WTC11 (cell line): ENCODE data around the gene PLCXD1. TPM values are rescaled to one million over a fixed set of nuclear protein-coding genes. Genes with fewer than 3 reads are reported as not detected.

Experiments used
- ATAC-seq: fragments of 200-7000 bp; cut with Tn5 transposase; 2 replicates; pipeline ENCODE4 v1.10.0; 2021; ENCODE audit warnings: mild to moderate bottlenecking, moderate library complexity
- CTCF ChIA-PET: fragments of 300-600 bp; sonication (Branson Sonifier 250); formaldehyde crosslinking; loops from one replicate; lab custom pipeline; 2021; ENCODE audit warnings: antibody characterized with exemption; lab: Charles Lee
- POLR2A ChIA-PET: fragments of 350-600 bp; sonication (Branson Sonifier 250); formaldehyde crosslinking; loops from one replicate; lab custom pipeline; 2021; ENCODE audit warnings: antibody characterized with exemption; lab: Charles Lee
- DNase-seq: peaks from one replicate; pipeline ENCODE4 v3.0.0; 2021; ENCODE audit warnings: low spot score
- H3K27ac Mint-ChIP-seq: 2 replicates; pipeline ENCODE4 v1.8.0; 2021; ENCODE audit warnings: mixed read lengths
- H3K27me3 Mint-ChIP-seq: 2 replicates; pipeline ENCODE4 v1.8.0; 2021; ENCODE audit warnings: low read depth, mild to moderate bottlenecking, moderate library complexity, mixed read lengths
- H3K36me3 Mint-ChIP-seq: 2 replicates; pipeline ENCODE4 v1.8.0; 2021; ENCODE audit warnings: mixed read lengths
- H3K4me1 Mint-ChIP-seq: 2 replicates; pipeline ENCODE4 v1.8.0; 2022; ENCODE audit warnings: mixed read lengths
- H3K4me3 Mint-ChIP-seq: 2 replicates; pipeline ENCODE4 v1.8.0; 2021; ENCODE audit warnings: mild to moderate bottlenecking, moderate library complexity, mixed read lengths
- H3K9me3 Mint-ChIP-seq: 2 replicates; pipeline ENCODE4 v1.8.0; 2021; ENCODE audit warnings: mixed read lengths
- AFF4 ChIP-seq: sonication (generic); formaldehyde crosslinking; IDR thresholded peaks from 2 replicates; pipeline ENCODE4 v1.8.1; 2023; ENCODE audit warnings: mild to moderate bottlenecking, missing genetic modification reagents, borderline replicate concordance
- ATF6 ChIP-seq: sonication (generic); formaldehyde crosslinking; IDR thresholded peaks from 2 replicates; pipeline ENCODE4 v1.8.1; 2023; ENCODE audit warnings: mild to moderate bottlenecking, missing genetic modification reagents
- CDX4 ChIP-seq: fragments of 250-450 bp; sonication (Bioruptor Pico); IDR thresholded peaks from 2 replicates; pipeline ENCODE4 v1.9.0; 2021; ENCODE audit warnings: moderate library complexity, mild to moderate bottlenecking, inconsistent platforms, borderline replicate concordance
- IRF1 ChIP-seq: sonication (generic); formaldehyde crosslinking; IDR thresholded peaks from 2 replicates; pipeline ENCODE4 v1.8.0; 2023; ENCODE audit warnings: missing genetic modification reagents
- SMAD4 ChIP-seq: sonication (generic); formaldehyde crosslinking; IDR thresholded peaks from 2 replicates; pipeline ENCODE4 v1.8.0; 2022; ENCODE audit warnings: mild to moderate bottlenecking, missing genetic modification reagents
- TEAD1 ChIP-seq: sonication (generic); formaldehyde crosslinking; IDR thresholded peaks from 2 replicates; pipeline ENCODE4 v1.8.0; 2022; ENCODE audit warnings: mild to moderate bottlenecking, missing genetic modification reagents
- TEAD4 ChIP-seq: sonication (generic); formaldehyde crosslinking; IDR thresholded peaks from 2 replicates; pipeline ENCODE4 v1.8.0; 2022; ENCODE audit warnings: mild to moderate bottlenecking, missing genetic modification reagents
- ZNF121 ChIP-seq: sonication (generic); formaldehyde crosslinking; IDR thresholded peaks from 2 replicates; pipeline ENCODE4 v1.8.0; 2023; ENCODE audit warnings: missing genetic modification reagents
- ZNF317 ChIP-seq: sonication (generic); formaldehyde crosslinking; IDR thresholded peaks from 2 replicates; pipeline ENCODE4 v1.8.1; 2023; ENCODE audit warnings: low read depth, mild to moderate bottlenecking, moderate library complexity, missing genetic modification reagents, borderline replicate concordance
- ZNF416 ChIP-seq: fragments of 250-450 bp; sonication (Bioruptor Pico); IDR thresholded peaks from 2 replicates; pipeline ENCODE4 v1.9.0; 2021; ENCODE audit warnings: mild to moderate bottlenecking, inconsistent platforms
- total RNA-seq: library from RNA; stranded (reverse); gene quantifications from 3 replicates; pipeline ENCODE4 v1.2.3, GENCODE V29; 2021

PLCXD1 gene
- total RNA-seq, 1 experiment from 2014 or later, result 131 TPM

GRCh38 chrX:334971-335757 is 54.0 kb downstream of the PLCXD1 start (continued):
- no peak for TF ChIP-seq TEAD4 (CRISPR knock-in tag)
- no peak for TF ChIP-seq AFF4 (CRISPR knock-in tag)
- no peak for TF ChIP-seq ATF6

- H3K36me3 Mint-ChIP-seq, result peaks cover 28% of the 10 kb centered on the region
- DNase-seq, result no peak
- ChIA-PET CTCF (no interaction called here), POLR2A (no interaction called here)
- no peak overlapping the region for H3K4me3 Mint-ChIP-seq
- H3K27me3 Mint-ChIP-seq, result no peaks in the 10 kb centered on the region
- no peak overlapping the region for H3K27ac Mint-ChIP-seq
- TF ChIP-seq ZNF317 (no peak), TEAD1 (CRISPR knock-in tag) (no peak), AFF4 (CRISPR knock-in tag) (no peak)
- no peak for ATAC-seq
- H3K4me1 Mint-ChIP-seq, result no peaks in the 10 kb centered on the region
- no peaks in the 10 kb centered on the region for H3K9me3 Mint-ChIP-seq
Observed at GRCh38 chrX:335758-336155, 54.6 kb downstream of the PLCXD1 start.

- Mint-ChIP-seq H3K4me1 (no peaks in the 10 kb centered on the region), H3K4me3 (no peak overlapping the region), H3K27me3 (no peaks in the 10 kb centered on the region)
- ATAC-seq, result no peak
- CTCF ChIA-PET, result no interaction called here
- TF ChIP-seq CDX4 (CRISPR knock-in tag) (no peak), ZNF121 (CRISPR knock-in tag) (no peak), SMAD4 (CRISPR knock-in tag) (no peak), IRF1 (no peak), ZNF416 (CRISPR knock-in tag) (no peak)
- TF ChIP-seq, all 79 proteins: peak for 0
- no peak for DNase-seq
- peak overlapping the region; percentile 91 for H3K27ac Mint-ChIP-seq
- no peaks in the 10 kb centered on the region for H3K9me3 Mint-ChIP-seq
- POLR2A ChIA-PET, result no interaction called here
- peaks cover 30% of the 10 kb centered on the region for H3K36me3 Mint-ChIP-seq
Observed at GRCh38 chrX:336227-336626, 55.0 kb downstream of the PLCXD1 start.
